Kidney epithelial cell (primary cell): Measurements from ENCODE around the gene PIRT. TPM values are rescaled to one million over a fixed set of nuclear protein-coding genes. Genes with fewer than 3 reads are reported as not detected.

ENCODE experiments used
- DNase-seq: peaks from one replicate; pipeline ENCODE4 v3.0.0-alpha.2; 2010; ENCODE audit warnings: low read depth
- H3K27me3 ChIP-seq: 2 replicates; pipeline ENCODE4 v1.6.0; 2011; ENCODE audit warnings: low read length; ENCODE audit not compliant: control insufficient read depth, insufficient read depth
- H3K36me3 ChIP-seq: 2 replicates; pipeline ENCODE4 v1.5.1; 2011; ENCODE audit warnings: low read length; ENCODE audit not compliant: control insufficient read depth, insufficient read depth
- H3K4me3 ChIP-seq: 2 replicates; pipeline ENCODE4 v1.5.1; 2011; ENCODE audit warnings: low read depth, mild to moderate bottlenecking, control low read depth, low read length
- CTCF ChIP-seq: IDR thresholded peaks from 2 replicates; pipeline ENCODE4 v1.5.1; 2011; ENCODE audit warnings: mild to moderate bottlenecking, moderate library complexity, low read length, control low read depth, inconsistent platforms; ENCODE audit not compliant: insufficient read depth, poor library complexity, severe bottlenecking
- total RNA-seq: library from RNA; depleted of rRNA; stranded (reverse); fragments of >200 nt; gene quantifications from 2 replicates; pipeline ENCODE4 v1.2.3, GENCODE V29; 2015

PIRT gene
- total RNA-seq, 1 donor from 2014 or later: not detected

GRCh38 chr17:10773391-10773790 is 64.5 kb downstream of the PIRT start:
- TF ChIP-seq CTCF: no peak
- DNase-seq: no peak

More at GRCh38 chr17:10773391-10773790, 64.5 kb downstream of the PIRT start:
- Histone ChIP-seq H3K27me3 (no peaks in the 10 kb centered on the region), H3K4me3 (no peak overlapping the region), H3K36me3 (no peaks in the 10 kb centered on the region)

Other genes starting within 250 kb of the PIRT start
- 0.33 and 0.41 TPM in 2 replicates for gene MYH3, start 180.8 kb downstream of the PIRT start, total RNA-seq
- gene SCO1, start 140.6 kb downstream of the PIRT start, total RNA-seq: 30.5 and 32.9 TPM in 2 replicates
- gene ADPRM, start 140.5 kb downstream of the PIRT start, total RNA-seq: 16.4 and 18.8 TPM in 2 replicates
- gene TMEM220, start 108.1 kb downstream of the PIRT start, total RNA-seq: 2.8 and 9.0 TPM in 2 replicates
- gene TMEM238L, start 34.0 kb downstream of the PIRT start, total RNA-seq: not detected in 2 replicates